DOHH2 (cell line): ENCODE data around the gene CEP112.
"Not testable (repeated sequence)": the region's sequence is repeated elsewhere in the genome, so short reads cannot be mapped to it uniquely, and the experiment has no call there.

ENCODE experiments used
- H3F3A ChIP-seq: fragments of 200-600 bp; sonication (generic), shearing (Covaris generic); 2 replicates; pipeline ENCODE4 v1.6.0; 2016; ENCODE audit warnings: antibody characterized with exemption, mild to moderate bottlenecking; ENCODE audit not compliant: control insufficient read depth, insufficient read depth
- H3K27ac ChIP-seq: fragments of 200-600 bp; sonication (generic); 2 replicates; pipeline ENCODE4 v1.5.1; 2014; ENCODE audit warnings: low read depth, mild to moderate bottlenecking, low read length, moderate library complexity
- H3K27me3 ChIP-seq: fragments of 200-600 bp; sonication (generic); 2 replicates; pipeline ENCODE4 v1.6.1; 2014; ENCODE audit warnings: mild to moderate bottlenecking, low read length, mixed read lengths; ENCODE audit not compliant: control insufficient read depth
- H3K36me3 ChIP-seq: fragments of 200-600 bp; sonication (generic); 2 replicates; pipeline ENCODE4 v1.6.1; 2014; ENCODE audit warnings: mild to moderate bottlenecking, low read length, moderate library complexity, mixed read lengths; ENCODE audit not compliant: control insufficient read depth
- H3K4me1 ChIP-seq: fragments of 200-600 bp; sonication (generic); 2 replicates; pipeline ENCODE4 v1.6.1; 2014; ENCODE audit warnings: mild to moderate bottlenecking, low read length, mixed read lengths; ENCODE audit not compliant: control insufficient read depth
- H3K4me2 ChIP-seq: fragments of 200-600 bp; sonication (generic); 2 replicates; pipeline ENCODE4 v1.6.0; 2014; ENCODE audit warnings: mild to moderate bottlenecking, low read length, moderate library complexity
- H3K4me3 ChIP-seq: fragments of 200-600 bp; sonication (generic); 2 replicates; pipeline ENCODE4 v1.5.1; 2014; ENCODE audit warnings: mild to moderate bottlenecking, low read length, mixed read lengths
- H3K79me2 ChIP-seq: fragments of 200-600 bp; sonication (generic); 2 replicates; pipeline ENCODE4 v1.6.1; 2014; ENCODE audit warnings: mild to moderate bottlenecking, low read length, mixed read lengths; ENCODE audit not compliant: control insufficient read depth
- H3K9me2 ChIP-seq: fragments of 200-600 bp; sonication (generic); replicated peaks from 2 replicates; pipeline ENCODE4 v1.6.1; 2014; ENCODE audit warnings: mild to moderate bottlenecking, low read length, mixed read lengths; ENCODE audit not compliant: control insufficient read depth
- H3K9me3 ChIP-seq: fragments of 200-600 bp; sonication (generic); 2 replicates; pipeline ENCODE4 v1.6.1; 2014; ENCODE audit warnings: antibody characterized with exemption, low read length, mixed read lengths; ENCODE audit not compliant: control insufficient read depth, insufficient read depth
- H4K20me1 ChIP-seq: fragments of 200-600 bp; sonication (generic); 2 replicates; pipeline ENCODE4 v1.6.0; 2014; ENCODE audit warnings: low read depth, mild to moderate bottlenecking, antibody characterized with exemption, low read length, moderate library complexity; ENCODE audit not compliant: control insufficient read depth, insufficient read depth
- CTCF ChIP-seq: fragments of 200-600 bp; sonication (generic); IDR thresholded peaks from one replicate; pipeline ENCODE4 v1.5.1; 2014; ENCODE audit warnings: antibody characterized with exemption, mild to moderate bottlenecking, low read depth, low read length; ENCODE audit not compliant: poor library complexity, severe bottlenecking
- EZH2phosphoT487 ChIP-seq: fragments of 200-600 bp; sonication (generic); IDR thresholded peaks from 2 replicates; pipeline ENCODE4 v1.6.1; 2017; ENCODE audit warnings: borderline replicate concordance, mild to moderate bottlenecking, antibody characterized with exemption, low read length, moderate library complexity, mixed read lengths

The CEP112 gene

GRCh38 chr17:65833214-65833613, 358.7 kb downstream of the CEP112 start:
- Histone ChIP-seq H3K27me3 (no peaks in the 10 kb centered on the region), H3K9me2 (no peaks in the 10 kb centered on the region), H3K4me2 (no peak overlapping the region), H3K9me3 (peaks cover 8% of the 10 kb centered on the region; the same call in 1 of the 2 replicates), H4K20me1 (no peaks in the 10 kb centered on the region), H3K4me1 (peaks cover 5% of the 10 kb centered on the region), H3K79me2 (no peaks in the 10 kb centered on the region), H3K27ac (no peak overlapping the region), H3K4me3 (no peak overlapping the region), H3K36me3 (no peaks in the 10 kb centered on the region), H3F3A (no peaks in the 10 kb centered on the region)
- TF ChIP-seq CTCF (no peak), EZH2phosphoT487 (no peak)

- Histone ChIP-seq H3K4me1 (peaks cover 12% of the 10 kb centered on the region), H3K79me2 (no peaks in the 10 kb centered on the region), H3F3A (no peaks in the 10 kb centered on the region), H3K36me3 (no peaks in the 10 kb centered on the region), H3K9me2 (no peaks in the 10 kb centered on the region), H3K27me3 (no peaks in the 10 kb centered on the region), H3K27ac (no peak overlapping the region), H3K4me2 (no peak overlapping the region), H3K9me3 (peaks cover 11% of the 10 kb centered on the region; the same call in 1 of the 2 replicates), H4K20me1 (no peaks in the 10 kb centered on the region), H3K4me3 (no peak overlapping the region)
- TF ChIP-seq EZH2phosphoT487 (no peak), CTCF (no peak)
Observed at GRCh38 chr17:65830356-65830755, 361.6 kb downstream of the CEP112 start.

GRCh38 chr17:65826577-65826976, 365.4 kb downstream of the CEP112 start:
- not testable (repeated sequence) for H3K79me2 ChIP-seq, H4K20me1 ChIP-seq, H3K36me3 ChIP-seq, H3K9me2 ChIP-seq, H3K4me1 ChIP-seq, H3K27ac ChIP-seq, H3F3A ChIP-seq, H3K9me3 ChIP-seq, H3K4me3 ChIP-seq, H3K4me2 ChIP-seq, H3K27me3 ChIP-seq

- Histone ChIP-seq H3K9me3 (0 out of 2 replicates have a peak, but pooled peaks cover 5% of the 10 kb centered on the region), H4K20me1 (no peaks in the 10 kb centered on the region), H3K4me3 (no peak overlapping the region), H3K27ac (no peak overlapping the region), H3K4me2 (no peak overlapping the region), H3K36me3 (no peaks in the 10 kb centered on the region), H3K79me2 (no peaks in the 10 kb centered on the region), H3F3A (no peaks in the 10 kb centered on the region), H3K9me2 (no peaks in the 10 kb centered on the region), H3K4me1 (peaks cover 7% of the 10 kb centered on the region), H3K27me3 (no peaks in the 10 kb centered on the region)
- TF ChIP-seq CTCF (no peak), EZH2phosphoT487 (no peak)
Observed at GRCh38 chr17:65824901-65825300, 367.0 kb downstream of the CEP112 start.
